HepG2 (cell line): ENCODE results near the gene LRRTM3. TPM values are rescaled to one million over a fixed set of nuclear protein-coding genes. Genes with fewer than 3 reads are reported as not detected.

ENCODE experiments used
- ATAC-seq: fragments of 200-7000 bp; cut with Tn5 transposase; 3 replicates; pipeline ENCODE4 v1.9.1; 2020; ENCODE audit warnings: mild to moderate bottlenecking, moderate library complexity
- BruUV-seq: library from RNA; stranded (reverse); fragments of 400-500 nt; replicated peaks from 2 replicates; lab custom pipeline; 2021; lab: Mats Ljungman, UMichigan
- CTCF ChIA-PET: fragments of 300-600 bp; formaldehyde crosslinking; extraction: SDS; loops from one replicate; lab custom pipeline; 2021; ENCODE audit warnings: low total read pairs, inconsistent platforms, low intra/inter-chr PET ratio; lab: Yijun Ruan, JAX
- POLR2A ChIA-PET: fragments of 350-600 bp; sonication (Branson Sonifier 250); formaldehyde crosslinking; loops from one replicate; lab custom pipeline; 2020; ENCODE audit warnings: antibody characterized with exemption, inconsistent platforms; lab: Yijun Ruan, JAX
- DNase-seq: peaks from one replicate; pipeline ENCODE4 v3.0.0-alpha.2; 2015; ENCODE audit warnings: low spot score
- FAIRE-seq: peaks from 3 replicates; lab custom pipeline; 2011; peaks lifted over from hg19 to GRCh38; lab: Jason Lieb, UNC
- H2AFZ ChIP-seq: one replicate; pipeline ENCODE4 v1.6.1; 2011; ENCODE audit warnings: low read length, inconsistent platforms
- H3K27ac ChIP-seq: fragments of 300-600 bp; 3 replicates; pipeline ENCODE4 v1.8.0; 2011; ENCODE audit warnings: mixed run types, mild to moderate bottlenecking, mixed read lengths, low read length, inconsistent platforms; ENCODE audit not compliant: insufficient read depth; ENCODE audit errors: extremely low read length
- H3K27me3 ChIP-seq, 2 experiments: fragments of 200-600 bp in 1 of 2; 2 replicates in 1 of 2; 3 replicates in 1 of 2; pipeline versions ENCODE4 v1.6.0 to v1.8.0; 2011; ENCODE audit warnings: low read length in 2 of 2, mild to moderate bottlenecking in 2 of 2, moderate library complexity in 2 of 2, inconsistent platforms in 1 of 2; ENCODE audit not compliant: insufficient read depth in 2 of 2, control insufficient read depth in 1 of 2
- H3K36me3 ChIP-seq, 2 experiments: fragments of 200-600 bp in 1 of 2; replicated peaks in 1 of 2; 2 replicates in 1 of 2; 3 replicates in 1 of 2; pipeline versions ENCODE4 v1.5.1 to v1.8.0; 2011; ENCODE audit warnings: low read length in 2 of 2, inconsistent platforms in 1 of 2; ENCODE audit not compliant: insufficient read depth in 2 of 2, control insufficient read depth in 1 of 2
- H3K4me1 ChIP-seq: 2 replicates; pipeline ENCODE4 v1.5.1; 2012; ENCODE audit warnings: low read length, inconsistent platforms; ENCODE audit not compliant: insufficient read depth
- H3K4me2 ChIP-seq: 2 replicates; pipeline ENCODE4 v1.6.0; 2011; ENCODE audit warnings: low read depth, low read length, inconsistent platforms
- H3K4me3 ChIP-seq, 3 experiments: fragments of 200-600 bp in 1 of 3; sonication (generic), shearing (Covaris generic) in 1 of 3; replicated peaks in 1 of 3; 2 replicates each; pipeline ENCODE4 v1.5.1; 2011 to 2016; ENCODE audit warnings: low read length in 3 of 3, inconsistent platforms in 2 of 3, low read depth in 2 of 3, mild to moderate bottlenecking in 2 of 3, control low read depth in 1 of 3, mixed read lengths in 1 of 3; ENCODE audit not compliant: insufficient read depth in 1 of 3
- H3K79me2 ChIP-seq: one replicate; pipeline ENCODE4 v1.6.1; 2011; ENCODE audit warnings: low read length, inconsistent platforms; ENCODE audit not compliant: insufficient read depth
- H3K9ac ChIP-seq: 2 replicates; pipeline ENCODE4 v1.6.0; 2011; ENCODE audit warnings: mild to moderate bottlenecking, low read depth, low read length, inconsistent platforms; ENCODE audit not compliant: insufficient read depth
- H3K9me3 ChIP-seq: 2 replicates; pipeline ENCODE4 v1.5.1; 2012; ENCODE audit warnings: mild to moderate bottlenecking, low read length
- H4K20me1 ChIP-seq: 2 replicates; pipeline ENCODE4 v1.6.0; 2011; ENCODE audit warnings: inconsistent platforms, mild to moderate bottlenecking, low read length, moderate library complexity; ENCODE audit not compliant: insufficient read depth
- AGO1 ChIP-seq: fragments of 200-400 bp; formaldehyde crosslinking; IDR thresholded peaks from 2 replicates; pipeline ENCODE4 v1.6.1; 2017; ENCODE audit warnings: mild to moderate bottlenecking, low read depth, low read length, moderate library complexity; ENCODE audit not compliant: poor library complexity, severe bottlenecking
- ATF1 ChIP-seq: IDR thresholded peaks from 2 replicates; pipeline ENCODE4 v1.6.1; 2016; ENCODE audit warnings: mild to moderate bottlenecking, control low read depth
- CBFB ChIP-seq: sonication (generic); formaldehyde crosslinking; IDR thresholded peaks from 2 replicates; pipeline ENCODE4 v1.4.0; 2020; ENCODE audit warnings: missing genetic modification reagents
- CENPT ChIP-seq: sonication (generic); formaldehyde crosslinking; IDR thresholded peaks from 2 replicates; pipeline ENCODE4 v1.8.0; 2022; ENCODE audit warnings: low read depth, mild to moderate bottlenecking, moderate library complexity, missing genetic modification reagents
- NFKB2 ChIP-seq: sonication (generic); formaldehyde crosslinking; IDR thresholded peaks from 2 replicates; pipeline ENCODE4 v1.4.0; 2020; ENCODE audit warnings: missing genetic modification reagents, borderline replicate concordance
- PAXIP1 ChIP-seq: sonication (generic); formaldehyde crosslinking; conservative IDR thresholded peaks from 2 replicates; pipeline ENCODE4 v1.4.0; 2020; ENCODE audit warnings: mild to moderate bottlenecking, missing genetic modification reagents, moderate library complexity
- REXO4 ChIP-seq: sonication (generic); formaldehyde crosslinking; IDR thresholded peaks from 2 replicates; pipeline ENCODE4 v1.8.0; 2022; ENCODE audit warnings: missing genetic modification reagents, mild to moderate bottlenecking, borderline replicate concordance
- ZIK1 ChIP-seq: sonication (generic); formaldehyde crosslinking; IDR thresholded peaks from 2 replicates; pipeline ENCODE4 v1.5.0; 2020; ENCODE audit warnings: mild to moderate bottlenecking, low read depth, missing genetic modification reagents, borderline replicate concordance
- ZNF264 ChIP-seq: sonication (generic); formaldehyde crosslinking; IDR thresholded peaks from 2 replicates; pipeline ENCODE4 v1.4.0; 2020; ENCODE audit warnings: missing genetic modification reagents
- ZNF335 ChIP-seq: sonication (generic); formaldehyde crosslinking; IDR thresholded peaks from 2 replicates; pipeline ENCODE4 v1.4.0; 2020; ENCODE audit warnings: missing genetic modification reagents
- ZNF567 ChIP-seq: sonication (generic); formaldehyde crosslinking; IDR thresholded peaks from 2 replicates; pipeline ENCODE4 v1.8.1; 2023; ENCODE audit warnings: mild to moderate bottlenecking, missing genetic modification reagents, borderline replicate concordance
- ZNF841 ChIP-seq: sonication (generic); formaldehyde crosslinking; IDR thresholded peaks from 2 replicates; pipeline ENCODE4 v1.8.1; 2023; ENCODE audit warnings: missing genetic modification reagents, borderline replicate concordance
- WGBS: methylation state at CpG from one replicate; pipeline ENCODE4 v1.1.6; 2017; ENCODE audit warnings: low lambda C conversion rate; 5-methylcytosine and 5-hydroxymethylcytosine counted together
- in situ Hi-C: cut with HindIII; loops from 2 replicates; pipeline ENCODE4 v1.10.0; 2017; ENCODE audit warnings: low pct_unique_long_range_greater_than_20kb; ENCODE audit not compliant: extremely low pct_ligation_motif_present
- intact Hi-C: fragments of 100-400 bp; cut with micrococcal nuclease; formaldehyde crosslinking; loops from one replicate; pipeline ENCODE4 v1.10.0; 2022; ENCODE audit not compliant: unreplicated experiment
- polyA plus RNA-seq, 8 experiments: library from polyadenylated mRNA; depleted of rRNA in 3 of 8; stranded (reverse) in 7 of 8; unstranded in 1 of 8; fragments of >200 nt; fragmentation: Illumina TruSeq in 4 of 8; extraction: Trizol in 4 of 8; gene quantifications; 2 replicates each; pipeline versions ENCODE4 v1.2.1 to v1.2.3, GENCODE V29; 2011 to 2016; ENCODE audit warnings: low read depth in 4 of 8, missing spikeins in 1 of 8, mixed read lengths in 1 of 8; ENCODE audit not compliant: insufficient read depth in 1 of 8
- total RNA-seq, 5 experiments: library from RNA; depleted of rRNA; stranded (reverse); fragments of >200 nt; fragmentation: Illumina TruSeq; extraction: Trizol; gene quantifications; 2 replicates each; pipeline ENCODE4 v1.2.3, GENCODE V29; 2016; ENCODE audit warnings: low read depth in 1 of 5
- TF ChIP-seq, protein P1 (sequence below): sonication (generic); formaldehyde crosslinking; IDR thresholded peaks from 2 replicates; pipeline ENCODE4 v1.5.1; 2020; ENCODE audit warnings: missing genetic modification reagents, mild to moderate bottlenecking, borderline replicate concordance
- TF ChIP-seq, protein P2 (sequence below): sonication (generic); formaldehyde crosslinking; IDR thresholded peaks from 2 replicates; pipeline ENCODE4 v1.5.0; 2020; ENCODE audit warnings: mild to moderate bottlenecking, missing genetic modification reagents
- TF ChIP-seq, protein P3 (sequence below): sonication (generic); formaldehyde crosslinking; conservative IDR thresholded peaks from 2 replicates; pipeline ENCODE4 v1.8.0; 2022; ENCODE audit warnings: mild to moderate bottlenecking, moderate library complexity, missing genetic modification reagents

The LRRTM3 gene
- total and polyA plus RNA-seq, 2 of the 13 experiments (the other 11 are each of a cell fraction or from before 2014, with no cell fraction given): not detected

DNA sequence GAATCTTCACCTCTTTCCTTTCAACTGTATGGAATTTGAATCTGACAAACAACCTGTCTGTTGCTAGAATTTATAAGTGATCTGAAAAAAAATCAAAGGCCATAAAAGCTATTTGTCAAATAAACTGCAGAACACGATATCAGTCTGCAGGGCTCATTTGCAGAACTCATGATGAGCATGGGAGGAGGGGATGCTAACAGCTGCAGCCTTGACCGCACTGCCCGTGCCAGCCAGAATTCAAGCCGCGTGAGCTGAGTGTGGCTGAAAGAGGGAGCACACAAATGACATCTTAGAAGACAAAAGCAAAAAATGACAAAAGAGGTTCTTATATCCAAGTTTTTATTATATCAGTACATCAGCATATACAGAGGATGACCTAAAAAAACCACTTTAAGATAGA is 15.7 kb downstream of the LRRTM3 start:
- POLR2A ChIA-PET: no interaction called here
- Histone ChIP-seq H3K9ac (no peak overlapping the region), H3K79me2 (no peaks in the 10 kb centered on the region), H3K4me2 (no peak overlapping the region), H2AFZ (no peak overlapping the region), H3K4me3 (no peak overlapping the region), H4K20me1 (no peaks in the 10 kb centered on the region), H3K27me3 (no peaks in the 10 kb centered on the region), H3K36me3 (no peaks in the 10 kb centered on the region), H3K27ac (no peak overlapping the region), H3K4me1 (no peaks in the 10 kb centered on the region), H3K9me3 (no peaks in the 10 kb centered on the region)
- WGBS: 20% methylated on average over 5 of the region's 5 CpGs
- in situ Hi-C loops: no loop called here
- intact Hi-C loops: no loop called here
- FAIRE-seq (no peak), DNase-seq (no peak), ATAC-seq (no peak)
- CTCF ChIA-PET: no interaction called here
- no TSS peak for BruUV-seq
- no peak for TF ChIP-seq ZNF264 (CRISPR knock-in tag)
- no peak for TF ChIP-seq PAXIP1 (CRISPR knock-in tag)
- TF ChIP-seq ZNF567 (CRISPR knock-in tag): no peak
- TF ChIP-seq AGO1: no peak
- no peak for TF ChIP-seq ZIK1 (CRISPR knock-in tag)
- TF ChIP-seq ZNF841 (CRISPR knock-in tag): no peak
- TF ChIP-seq CBFB (CRISPR knock-in tag): no peak
- TF ChIP-seq, protein P1, sequence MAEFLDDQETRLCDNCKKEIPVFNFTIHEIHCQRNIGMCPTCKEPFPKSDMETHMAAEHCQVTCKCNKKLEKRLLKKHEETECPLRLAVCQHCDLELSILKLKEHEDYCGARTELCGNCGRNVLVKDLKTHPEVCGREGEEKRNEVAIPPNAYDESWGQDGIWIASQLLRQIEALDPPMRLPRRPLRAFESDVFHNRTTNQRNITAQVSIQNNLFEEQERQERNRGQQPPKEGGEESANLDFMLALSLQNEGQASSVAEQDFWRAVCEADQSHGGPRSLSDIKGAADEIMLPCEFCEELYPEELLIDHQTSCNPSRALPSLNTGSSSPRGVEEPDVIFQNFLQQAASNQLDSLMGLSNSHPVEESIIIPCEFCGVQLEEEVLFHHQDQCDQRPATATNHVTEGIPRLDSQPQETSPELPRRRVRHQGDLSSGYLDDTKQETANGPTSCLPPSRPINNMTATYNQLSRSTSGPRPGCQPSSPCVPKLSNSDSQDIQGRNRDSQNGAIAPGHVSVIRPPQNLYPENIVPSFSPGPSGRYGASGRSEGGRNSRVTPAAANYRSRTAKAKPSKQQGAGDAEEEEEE (CRISPR knock-in tag): no peak
- TF ChIP-seq, protein P2, sequence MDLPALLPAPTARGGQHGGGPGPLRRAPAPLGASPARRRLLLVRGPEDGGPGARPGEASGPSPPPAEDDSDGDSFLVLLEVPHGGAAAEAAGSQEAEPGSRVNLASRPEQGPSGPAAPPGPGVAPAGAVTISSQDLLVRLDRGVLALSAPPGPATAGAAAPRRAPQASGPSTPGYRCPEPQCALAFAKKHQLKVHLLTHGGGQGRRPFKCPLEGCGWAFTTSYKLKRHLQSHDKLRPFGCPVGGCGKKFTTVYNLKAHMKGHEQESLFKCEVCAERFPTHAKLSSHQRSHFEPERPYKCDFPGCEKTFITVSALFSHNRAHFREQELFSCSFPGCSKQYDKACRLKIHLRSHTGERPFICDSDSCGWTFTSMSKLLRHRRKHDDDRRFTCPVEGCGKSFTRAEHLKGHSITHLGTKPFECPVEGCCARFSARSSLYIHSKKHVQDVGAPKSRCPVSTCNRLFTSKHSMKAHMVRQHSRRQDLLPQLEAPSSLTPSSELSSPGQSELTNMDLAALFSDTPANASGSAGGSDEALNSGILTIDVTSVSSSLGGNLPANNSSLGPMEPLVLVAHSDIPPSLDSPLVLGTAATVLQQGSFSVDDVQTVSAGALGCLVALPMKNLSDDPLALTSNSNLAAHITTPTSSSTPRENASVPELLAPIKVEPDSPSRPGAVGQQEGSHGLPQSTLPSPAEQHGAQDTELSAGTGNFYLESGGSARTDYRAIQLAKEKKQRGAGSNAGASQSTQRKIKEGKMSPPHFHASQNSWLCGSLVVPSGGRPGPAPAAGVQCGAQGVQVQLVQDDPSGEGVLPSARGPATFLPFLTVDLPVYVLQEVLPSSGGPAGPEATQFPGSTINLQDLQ (CRISPR knock-in tag): no peak
- no peak for TF ChIP-seq ATF1 (CRISPR knock-in tag)
- no peak for TF ChIP-seq ZNF335 (CRISPR knock-in tag)
- no peak for TF ChIP-seq CENPT
- no peak for TF ChIP-seq REXO4 (CRISPR knock-in tag)
- no peak for TF ChIP-seq NFKB2 (CRISPR knock-in tag)
- TF ChIP-seq, protein P3, sequence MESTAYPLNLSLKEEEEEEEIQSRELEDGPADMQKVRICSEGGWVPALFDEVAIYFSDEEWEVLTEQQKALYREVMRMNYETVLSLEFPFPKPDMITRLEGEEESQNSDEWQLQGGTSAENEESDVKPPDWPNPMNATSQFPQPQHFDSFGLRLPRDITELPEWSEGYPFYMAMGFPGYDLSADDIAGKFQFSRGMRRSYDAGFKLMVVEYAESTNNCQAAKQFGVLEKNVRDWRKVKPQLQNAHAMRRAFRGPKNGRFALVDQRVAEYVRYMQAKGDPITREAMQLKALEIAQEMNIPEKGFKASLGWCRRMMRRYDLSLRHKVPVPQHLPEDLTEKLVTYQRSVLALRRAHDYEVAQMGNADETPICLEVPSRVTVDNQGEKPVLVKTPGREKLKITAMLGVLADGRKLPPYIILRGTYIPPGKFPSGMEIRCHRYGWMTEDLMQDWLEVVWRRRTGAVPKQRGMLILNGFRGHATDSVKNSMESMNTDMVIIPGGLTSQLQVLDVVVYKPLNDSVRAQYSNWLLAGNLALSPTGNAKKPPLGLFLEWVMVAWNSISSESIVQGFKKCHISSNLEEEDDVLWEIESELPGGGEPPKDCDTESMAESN: no peak
